Breast epithelium (tissue), 3 donors: Measurements from ENCODE around the gene SYNE2.

Experiments
- POLR2A ChIP-seq: fragments of 450-650 bp; IDR thresholded peaks from one replicate; pipeline ENCODE4 v1.6.1; 2016; ENCODE audit warnings: antibody characterized with exemption, mild to moderate bottlenecking, moderate library complexity
- TF ChIP-seq, protein P1 (sequence below), 3 donors: fragments of 450-650 bp; IDR thresholded peaks; one replicate each; pipeline ENCODE4 v1.5.1; 2016 to 2017; ENCODE audit warnings: antibody characterized with exemption in 3 of 3, mild to moderate bottlenecking in 3 of 3, moderate library complexity in 3 of 3

DNA sequence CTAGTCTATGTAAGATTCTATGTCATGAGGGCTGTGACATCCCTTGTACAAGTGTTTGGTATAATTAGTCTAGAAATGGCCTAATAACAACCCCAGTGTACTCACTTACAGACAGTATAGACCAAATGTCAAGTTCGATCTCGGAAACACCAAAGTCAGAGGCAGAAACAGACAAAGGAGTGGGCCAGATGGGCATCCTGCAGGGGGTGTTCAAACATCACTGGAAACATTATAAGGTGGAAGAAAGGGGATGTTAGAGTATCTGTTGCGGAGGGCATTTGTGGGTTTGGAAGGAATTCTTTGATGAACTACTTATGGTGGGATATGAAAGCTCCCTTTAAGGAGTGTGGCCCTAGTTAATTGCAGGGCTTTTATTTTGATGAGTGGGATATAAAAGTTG is 306.8 kb downstream of the SYNE2 start:
- TF ChIP-seq, protein P1, sequence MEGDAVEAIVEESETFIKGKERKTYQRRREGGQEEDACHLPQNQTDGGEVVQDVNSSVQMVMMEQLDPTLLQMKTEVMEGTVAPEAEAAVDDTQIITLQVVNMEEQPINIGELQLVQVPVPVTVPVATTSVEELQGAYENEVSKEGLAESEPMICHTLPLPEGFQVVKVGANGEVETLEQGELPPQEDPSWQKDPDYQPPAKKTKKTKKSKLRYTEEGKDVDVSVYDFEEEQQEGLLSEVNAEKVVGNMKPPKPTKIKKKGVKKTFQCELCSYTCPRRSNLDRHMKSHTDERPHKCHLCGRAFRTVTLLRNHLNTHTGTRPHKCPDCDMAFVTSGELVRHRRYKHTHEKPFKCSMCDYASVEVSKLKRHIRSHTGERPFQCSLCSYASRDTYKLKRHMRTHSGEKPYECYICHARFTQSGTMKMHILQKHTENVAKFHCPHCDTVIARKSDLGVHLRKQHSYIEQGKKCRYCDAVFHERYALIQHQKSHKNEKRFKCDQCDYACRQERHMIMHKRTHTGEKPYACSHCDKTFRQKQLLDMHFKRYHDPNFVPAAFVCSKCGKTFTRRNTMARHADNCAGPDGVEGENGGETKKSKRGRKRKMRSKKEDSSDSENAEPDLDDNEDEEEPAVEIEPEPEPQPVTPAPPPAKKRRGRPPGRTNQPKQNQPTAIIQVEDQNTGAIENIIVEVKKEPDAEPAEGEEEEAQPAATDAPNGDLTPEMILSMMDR (IDR thresholded peaks at IDR 0.05): no peak
- no peak for TF ChIP-seq POLR2A
